Ovary (tissue), 9 donors: Measurements from ENCODE around the gene ME3. TPM values are rescaled to one million over a fixed set of nuclear protein-coding genes. Genes with fewer than 3 reads are reported as not detected.
A peak's percentile ranks its signal among the peaks of the same experiment; 100 is the strongest.

Experiments used
- DNase-seq, 5 donors: peaks; one replicate each; pipeline ENCODE4 v3.0.0-alpha.2; 2019 to 2020
- H3K27ac ChIP-seq, 2 donors: fragments of 200-600 bp; one replicate each; pipeline versions ENCODE4 v1.5.1 to v1.8.0; 2019 to 2022
- H3K27me3 ChIP-seq: fragments of 200-600 bp; one replicate; pipeline ENCODE4 v1.8.0; 2022
- H3K36me3 ChIP-seq: fragments of 200-600 bp; sonication (generic); one replicate; pipeline ENCODE4 v1.5.1; 2019
- H3K4me1 ChIP-seq: one replicate; pipeline ENCODE4 v1.8.1; 2013; ENCODE audit warnings: mild to moderate bottlenecking, moderate library complexity; ENCODE audit not compliant: insufficient read depth
- H3K4me3 ChIP-seq: fragments of 200-600 bp; sonication (generic); one replicate; pipeline ENCODE4 v1.5.1; 2017
- H3K9me3 ChIP-seq, 2 donors: fragments of 200-600 bp in 1 of 2; sonication (generic) in 1 of 2; one replicate each; pipeline versions ENCODE4 v1.5.1 to v1.8.1; 2013 to 2019; ENCODE audit warnings: mild to moderate bottlenecking in 1 of 2, moderate library complexity in 1 of 2
- EP300 ChIP-seq: sonication (generic); formaldehyde crosslinking; IDR thresholded peaks from one replicate; pipeline ENCODE4 v1.6.1; 2017; ENCODE audit warnings: antibody characterized with exemption
- POLR2A ChIP-seq: fragments of 450-650 bp; IDR thresholded peaks from one replicate; pipeline ENCODE4 v1.6.1; 2017; ENCODE audit warnings: antibody characterized with exemption, mild to moderate bottlenecking, moderate library complexity
- WGBS, 3 donors: extraction: QIAGEN DNeasy Blood & Tissue Kit in 1 of 3; methylation state at CpG; one replicate each; pipeline versions ENCODE4 v1.1.5 to v1.1.7; 2013 to 2017; 5-methylcytosine and 5-hydroxymethylcytosine counted together
- intact Hi-C, 4 donors: fragments of 100-400 bp; cut with DNase I; formaldehyde crosslinking; loops; one replicate each; pipeline versions ENCODE4 v1.11.0 to v1.15.1; 2022 to 2023
- polyA plus RNA-seq, 2 donors: library from polyadenylated mRNA; stranded (reverse); fragments of 200-250 nt in 1 of 2; fragments of 350-450 nt in 1 of 2; fragmentation: Illumina TruSeq in 1 of 2; extraction: RNeasy Lipid Tissue Mini Kit (QIAGEN cat#74804) in 1 of 2; gene quantifications; one replicate each; pipeline ENCODE4 v1.2.3, GENCODE V29; 2013 to 2014
- total RNA-seq, 7 donors: library from RNA; depleted of rRNA in 2 of 7; stranded (reverse); fragments of >200 nt in 2 of 7; fragmentation: NEBNext Ultra II Directional in 3 of 7; extraction: Animal tissue kit (Norgen Biotek cat#: 25700) in 3 of 7; gene quantifications; one replicate each; pipeline versions ENCODE4 v1.1.0 to v1.2.4, GENCODE V29; 2016 to 2023
- TF ChIP-seq, protein P1 (sequence below), 3 donors: fragments of 450-650 bp in 2 of 3; fragments of 200-600 bp in 1 of 3; IDR thresholded peaks; one replicate each; pipeline versions ENCODE4 v1.5.1 to v1.8.0; 2016 to 2022; ENCODE audit warnings: antibody characterized with exemption in 3 of 3, mild to moderate bottlenecking in 1 of 3
- donor health status: DM: no; HTN: no; CAD: no; lungs with moderate emphysema.
- donor health status: DM: no; HTN: no; CAD: no.
- donor health status: Bipolar disorder and iron deficiency.
- donor health status: DM: yes; HTN: yes; CAD: no.
- donor health status: DM: no; HTN: no; CAD: no.
- donor health status: DM: yes; HTN: yes; CAD: no.

ME3 gene
- total and polyA plus RNA-seq, 9 donors: 25.2 to 48.6 (median 43.1) TPM

DNA sequence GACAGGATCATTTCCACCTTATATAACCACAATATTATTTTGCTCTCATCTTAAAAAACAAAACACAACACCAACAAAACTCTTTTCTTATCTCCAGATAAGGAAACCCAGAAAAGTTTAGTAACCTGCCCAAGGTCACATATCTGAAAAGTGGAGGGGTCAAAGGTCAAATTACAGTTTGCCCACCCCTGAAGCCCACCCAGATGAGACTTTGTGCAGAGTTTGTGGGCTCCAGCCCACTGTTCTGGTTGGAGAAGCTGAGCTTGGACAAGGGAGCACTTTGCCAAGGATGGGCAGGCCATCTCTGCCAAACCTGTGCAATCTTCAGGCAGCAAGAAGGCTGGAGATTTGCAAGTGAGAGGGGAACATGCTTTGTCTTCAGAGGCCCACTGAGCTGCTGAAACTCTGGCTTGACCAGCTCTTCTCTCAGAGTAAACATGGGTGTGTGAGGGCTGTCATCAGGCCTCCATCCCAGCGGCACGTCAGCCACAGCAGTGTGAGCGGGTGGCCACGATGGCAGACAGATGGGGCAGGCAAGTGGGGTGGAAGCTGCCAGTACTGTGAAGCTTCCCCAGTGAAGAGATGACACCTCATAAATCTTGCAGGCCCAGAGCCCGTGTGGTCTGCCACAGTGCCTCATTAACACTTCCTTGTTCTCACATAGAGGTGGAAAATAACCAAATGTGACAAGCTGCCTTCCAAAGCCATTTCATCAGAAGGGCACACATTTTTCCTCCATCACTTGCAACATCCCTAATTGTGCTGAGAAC, 186.0 kb downstream of the ME3 start:
- no peaks in the 10 kb centered on the region for H3K36me3 ChIP-seq
- no peak for TF ChIP-seq POLR2A
- TF ChIP-seq, protein P1, sequence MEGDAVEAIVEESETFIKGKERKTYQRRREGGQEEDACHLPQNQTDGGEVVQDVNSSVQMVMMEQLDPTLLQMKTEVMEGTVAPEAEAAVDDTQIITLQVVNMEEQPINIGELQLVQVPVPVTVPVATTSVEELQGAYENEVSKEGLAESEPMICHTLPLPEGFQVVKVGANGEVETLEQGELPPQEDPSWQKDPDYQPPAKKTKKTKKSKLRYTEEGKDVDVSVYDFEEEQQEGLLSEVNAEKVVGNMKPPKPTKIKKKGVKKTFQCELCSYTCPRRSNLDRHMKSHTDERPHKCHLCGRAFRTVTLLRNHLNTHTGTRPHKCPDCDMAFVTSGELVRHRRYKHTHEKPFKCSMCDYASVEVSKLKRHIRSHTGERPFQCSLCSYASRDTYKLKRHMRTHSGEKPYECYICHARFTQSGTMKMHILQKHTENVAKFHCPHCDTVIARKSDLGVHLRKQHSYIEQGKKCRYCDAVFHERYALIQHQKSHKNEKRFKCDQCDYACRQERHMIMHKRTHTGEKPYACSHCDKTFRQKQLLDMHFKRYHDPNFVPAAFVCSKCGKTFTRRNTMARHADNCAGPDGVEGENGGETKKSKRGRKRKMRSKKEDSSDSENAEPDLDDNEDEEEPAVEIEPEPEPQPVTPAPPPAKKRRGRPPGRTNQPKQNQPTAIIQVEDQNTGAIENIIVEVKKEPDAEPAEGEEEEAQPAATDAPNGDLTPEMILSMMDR (IDR thresholded peaks at IDR 0.05): no peak
- TF ChIP-seq EP300: no peak
- H3K27ac ChIP-seq: no peak overlapping the region
- H3K4me1 ChIP-seq: peaks cover 10% of the 10 kb centered on the region
- no peak for DNase-seq
- 80 to 88% (median 82%) methylated on average over 5 of the region's 5 CpGs for WGBS, 3 donors
- no peak overlapping the region for H3K4me3 ChIP-seq
- intact Hi-C loops: no loop called here
- no peaks in the 10 kb centered on the region for H3K9me3 ChIP-seq
- H3K27me3 ChIP-seq: no peaks in the 10 kb centered on the region

- peak overlapping the region in 1 of 2 donors; percentile 28 for H3K27ac ChIP-seq
- no peaks in the 10 kb centered on the region for H3K36me3 ChIP-seq
- H3K27me3 ChIP-seq: no peaks in the 10 kb centered on the region
- intact Hi-C loops: no loop called here
- DNase-seq: no peak
- H3K9me3 ChIP-seq: no peaks in the 10 kb centered on the region
- no peak overlapping the region for H3K4me3 ChIP-seq
- TF ChIP-seq, protein P1 (IDR thresholded peaks at IDR 0.05): no peak
- no peak for TF ChIP-seq EP300
- TF ChIP-seq POLR2A: no peak
- peaks cover 10% of the 10 kb centered on the region for H3K4me1 ChIP-seq
- WGBS, 3 donors: 51 to 63% (median 60%) methylated on average over 1 of the region's 1 CpG
These were observed 187.6 kb downstream of the ME3 start for GRCh38 chr11:86484795-86485166.

GRCh38 chr11:86483940-86484794, 188.2 kb downstream of the ME3 start:
- H3K4me1 ChIP-seq: peaks cover 10% of the 10 kb centered on the region
- TF ChIP-seq POLR2A: no peak
- TF ChIP-seq, protein P1 (IDR thresholded peaks at IDR 0.05): no peak
- no peak for TF ChIP-seq EP300
- no peak overlapping the region for H3K4me3 ChIP-seq
- H3K27me3 ChIP-seq: no peaks in the 10 kb centered on the region
- peak; percentile 41 to 65 (median 53) for DNase-seq
- H3K9me3 ChIP-seq: no peaks in the 10 kb centered on the region
- WGBS, 3 donors: 16 to 22% (median 19%) methylated on average over 7 of the region's 7 CpGs
- no peaks in the 10 kb centered on the region for H3K36me3 ChIP-seq
- intact Hi-C loops: no loop called here
- peak overlapping the region in 1 of 2 donors; percentile 28 for H3K27ac ChIP-seq

GRCh38 chr11:86483610-86483939, 188.8 kb downstream of the ME3 start:
- no peaks in the 10 kb centered on the region for H3K9me3 ChIP-seq
- H3K27ac ChIP-seq: no peak overlapping the region
- TF ChIP-seq, protein P1 (IDR thresholded peaks at IDR 0.05): no peak
- no peak for TF ChIP-seq EP300
- H3K27me3 ChIP-seq: no peaks in the 10 kb centered on the region
- peaks cover 10% of the 10 kb centered on the region for H3K4me1 ChIP-seq
- H3K4me3 ChIP-seq: no peak overlapping the region
- WGBS, 3 donors: 54 to 76% (median 68%) methylated on average over 3 of the region's 3 CpGs
- H3K36me3 ChIP-seq: no peaks in the 10 kb centered on the region
- DNase-seq: no peak
- intact Hi-C loops: no loop called here
